GM19372 (cell line): Measurements from ENCODE around the gene B4GALNT3.

Experiments used
- ATAC-seq: cut with Tn5 transposase; IDR thresholded peaks from one replicate; pipeline ENCODE4 v1.9.1; 2021; ENCODE audit warnings: mild to moderate bottlenecking, low read depth, moderate library complexity; ENCODE audit not compliant: unreplicated experiment

B4GALNT3 gene

GRCh38 chr12:507391-507796 lies 47.7 kb downstream of the B4GALNT3 start:
- no peak for ATAC-seq

GRCh38 chr12:508145-508544 lies 48.4 kb downstream of the B4GALNT3 start:
- no peak for ATAC-seq

GRCh38 chr12:508795-509194 lies 49.1 kb downstream of the B4GALNT3 start:
- no peak for ATAC-seq

GRCh38 chr12:509500-509899 lies 49.8 kb downstream of the B4GALNT3 start:
- no peak for ATAC-seq

- ATAC-seq, result no peak
Measured at GRCh38 chr12:510071-510825, 50.5 kb downstream of the B4GALNT3 start.

GRCh38 chr12:512933-513332 lies 53.2 kb downstream of the B4GALNT3 start:
- no peak for ATAC-seq

GRCh38 chr12:513446-513845 lies 53.7 kb downstream of the B4GALNT3 start:
- ATAC-seq, result no peak

GRCh38 chr12:517538-517937 lies 57.8 kb downstream of the B4GALNT3 start:
- no peak for ATAC-seq

GRCh38 chr12:520119-520518 lies 60.4 kb downstream of the B4GALNT3 start:
- no peak for ATAC-seq

- no peak for ATAC-seq
Measured at GRCh38 chr12:522692-523378, 63.1 kb downstream of the B4GALNT3 start.

- no peak for ATAC-seq
Measured at GRCh38 chr12:524167-524951, 64.6 kb downstream of the B4GALNT3 start.

GRCh38 chr12:526089-526488 lies 66.3 kb downstream of the B4GALNT3 start:
- ATAC-seq, result no peak

GRCh38 chr12:527241-527640 lies 67.5 kb downstream of the B4GALNT3 start:
- no peak for ATAC-seq

- no peak for ATAC-seq
Measured at GRCh38 chr12:527729-528128, 68.0 kb downstream of the B4GALNT3 start.

GRCh38 chr12:530308-530707 lies 70.6 kb downstream of the B4GALNT3 start:
- no peak for ATAC-seq

- ATAC-seq, result no peak
Measured at GRCh38 chr12:530821-531220, 71.1 kb downstream of the B4GALNT3 start.

- no peak for ATAC-seq
Measured at GRCh38 chr12:531951-532585, 72.3 kb downstream of the B4GALNT3 start.

- no peak for ATAC-seq
Measured at GRCh38 chr12:532908-533565, 73.3 kb downstream of the B4GALNT3 start.

GRCh38 chr12:533718-534117 lies 74.0 kb downstream of the B4GALNT3 start:
- no peak for ATAC-seq

- ATAC-seq, result no peak
Measured at GRCh38 chr12:534216-534615, 74.5 kb downstream of the B4GALNT3 start.
